Activated naive CD4-positive, alpha-beta T cell treated with anti-CD3 and anti-CD28 coated beads, Interleukin-2, amount 50 U/mL, for 24 hours (primary cell): ENCODE results near the gene RAB8A.

Source experiments
- H3K27ac Mint-ChIP-seq: one replicate; pipeline ENCODE4 v1.8.0; 2021; ENCODE audit warnings: mild to moderate bottlenecking, mixed read lengths
- H3K27me3 Mint-ChIP-seq: one replicate; pipeline ENCODE4 v1.8.0; 2021; ENCODE audit warnings: mixed read lengths
- H3K36me3 Mint-ChIP-seq: one replicate; pipeline ENCODE4 v1.8.0; 2021; ENCODE audit warnings: mixed read lengths
- H3K4me1 Mint-ChIP-seq: one replicate; pipeline ENCODE4 v1.8.0; 2021; ENCODE audit warnings: mixed read lengths
- H3K4me3 Mint-ChIP-seq: one replicate; pipeline ENCODE4 v1.8.0; 2021; ENCODE audit warnings: mild to moderate bottlenecking, mixed read lengths
- H3K9me3 Mint-ChIP-seq: one replicate; pipeline ENCODE4 v1.8.0; 2021; ENCODE audit warnings: mixed read lengths

The RAB8A gene

DNA sequence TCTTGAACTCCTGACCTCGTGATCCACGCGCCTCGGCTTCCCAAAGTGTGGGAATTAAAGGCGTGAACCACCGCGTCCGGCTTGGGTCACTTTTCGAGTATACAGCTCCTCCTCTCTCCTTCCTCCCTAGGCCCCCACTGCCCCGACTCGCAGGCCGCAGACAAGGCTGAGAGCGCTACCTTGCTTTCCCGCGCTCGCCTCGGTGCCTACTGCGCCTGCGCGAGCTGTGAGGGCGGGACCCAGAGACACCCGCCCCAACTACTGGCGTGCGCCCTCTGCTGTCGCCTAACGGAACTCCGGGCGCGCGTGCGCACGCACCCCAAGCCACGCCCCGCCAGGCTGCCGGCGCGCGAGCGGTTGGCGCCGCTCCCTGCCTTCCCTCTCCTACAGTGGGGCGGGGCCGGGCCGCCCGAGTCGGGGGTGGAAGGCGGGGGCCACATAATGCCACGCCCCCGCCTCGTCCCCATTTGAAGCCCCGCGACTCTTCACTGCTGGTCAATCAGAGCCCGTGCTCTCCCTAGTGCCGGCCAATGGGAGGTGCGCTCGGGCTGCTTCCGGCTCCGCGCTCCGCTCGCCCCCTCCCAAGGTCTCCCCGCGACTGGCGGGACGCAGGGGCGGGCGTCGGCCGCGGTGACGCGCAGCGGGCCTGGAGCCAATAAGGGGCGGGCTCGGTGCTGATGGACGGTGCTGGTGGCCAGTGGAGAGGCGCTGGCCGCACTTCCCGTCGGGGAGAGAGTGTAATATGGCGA is at the start of gene RAB8A:
RAB8A (plus strand) TSS at position 730 of the 749 bp plus-strand sequence; CDS start at position 743, 13 bp downstream.
- H3K36me3 Mint-ChIP-seq, result peaks cover 2% of the 10 kb centered on the region
- H3K4me3 Mint-ChIP-seq, result peak within 1 kb of the TSS; percentile 94
- peaks cover 30% of the 10 kb centered on the region for H3K4me1 Mint-ChIP-seq
- H3K27ac Mint-ChIP-seq, result peak within 1 kb of the TSS; percentile 96
- H3K9me3 Mint-ChIP-seq, result no peaks in the 10 kb centered on the region
- no peaks in the 10 kb centered on the region for H3K27me3 Mint-ChIP-seq

DNA sequence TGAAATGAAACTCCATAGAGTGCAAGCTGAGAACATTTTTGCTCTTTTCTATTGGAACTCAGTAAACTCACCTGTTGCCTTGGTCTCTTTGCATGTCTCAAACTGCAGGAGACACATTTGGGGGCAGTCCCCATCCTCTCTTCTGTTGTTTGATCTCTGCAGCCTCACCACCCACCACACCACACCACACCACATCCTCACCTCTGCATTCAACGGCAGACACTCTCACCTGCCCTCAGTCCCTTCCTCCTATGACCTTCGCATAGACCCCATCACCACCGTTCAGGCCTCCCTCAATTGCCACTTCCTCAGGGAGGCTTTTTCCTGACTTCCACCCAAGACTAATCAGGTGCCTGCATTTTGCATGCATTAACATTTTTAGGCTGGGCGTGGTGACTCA is 49.7 kb upstream of the RAB8A start:
- H3K27ac Mint-ChIP-seq, result peak overlapping the region; percentile 70
- no peaks in the 10 kb centered on the region for H3K9me3 Mint-ChIP-seq
- H3K4me3 Mint-ChIP-seq, result no peak overlapping the region

DNA sequence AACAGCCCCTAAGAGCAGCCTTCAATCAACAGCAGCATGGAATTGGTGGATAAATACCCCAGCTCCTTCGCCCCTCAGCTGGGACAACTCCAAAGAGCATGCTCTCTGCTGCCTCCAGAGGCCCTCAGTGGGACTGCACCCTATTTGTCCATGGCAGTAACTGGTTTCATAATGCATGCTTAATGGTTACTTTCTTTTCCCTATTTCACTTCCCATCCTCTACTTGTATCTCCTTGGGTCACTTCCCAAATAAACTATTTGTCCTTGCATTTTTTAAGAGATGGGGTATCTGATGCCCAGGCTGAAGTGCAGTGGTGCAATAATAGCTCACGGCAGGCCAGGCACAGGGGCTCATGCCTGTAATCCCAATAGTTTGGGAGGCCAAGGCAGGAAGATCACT is 48.9 kb upstream of the RAB8A start:
- no peak overlapping the region for H3K4me3 Mint-ChIP-seq
- H3K27me3 Mint-ChIP-seq, result no peaks in the 10 kb centered on the region

More for the DNA sequence above, 49.7 kb upstream of the RAB8A start:
- Mint-ChIP-seq H3K36me3 (no peaks in the 10 kb centered on the region), H3K27me3 (no peaks in the 10 kb centered on the region), H3K4me1 (peaks cover 21% of the 10 kb centered on the region)

DNA sequence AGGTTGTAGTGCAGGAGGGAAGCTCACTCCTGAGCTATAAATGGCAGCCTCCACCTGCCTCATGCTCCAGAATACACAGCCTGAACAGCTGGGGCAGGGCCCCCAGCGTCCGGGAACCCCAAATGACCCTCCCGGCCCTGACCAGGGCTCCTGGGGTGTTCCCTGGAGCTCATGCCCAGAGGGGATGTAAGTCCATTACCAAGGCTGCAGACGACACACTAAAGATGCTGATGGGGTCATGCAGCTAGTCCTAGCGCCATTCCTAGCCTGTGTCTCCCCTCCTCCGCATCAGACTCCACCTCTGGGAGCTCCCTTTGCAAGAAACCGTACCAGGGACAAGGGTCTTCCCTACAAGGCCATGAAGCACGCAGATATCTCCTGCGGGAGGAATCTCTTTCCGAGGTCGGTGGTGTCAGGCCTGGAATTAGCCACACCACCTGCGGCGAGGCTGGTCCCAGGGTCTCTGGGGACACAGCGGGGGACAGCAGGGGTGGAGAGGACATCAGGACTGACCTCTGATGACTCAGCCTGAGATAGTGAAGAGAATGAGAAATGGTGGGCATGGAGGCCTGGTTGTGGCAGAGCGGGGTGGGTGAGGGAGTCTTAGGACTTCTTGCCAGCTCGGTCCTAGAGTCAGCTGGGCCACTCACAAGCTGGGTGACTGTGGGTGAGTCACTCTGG is 47.3 kb upstream of the RAB8A start:
- no peak overlapping the region for H3K4me3 Mint-ChIP-seq
- peaks cover 21% of the 10 kb centered on the region for H3K4me1 Mint-ChIP-seq
- no peaks in the 10 kb centered on the region for H3K27me3 Mint-ChIP-seq
- H3K36me3 Mint-ChIP-seq, result no peaks in the 10 kb centered on the region
- H3K9me3 Mint-ChIP-seq, result no peaks in the 10 kb centered on the region
- no peak overlapping the region for H3K27ac Mint-ChIP-seq

More for the DNA sequence above, 48.9 kb upstream of the RAB8A start:
- Mint-ChIP-seq H3K4me1 (peaks cover 21% of the 10 kb centered on the region), H3K36me3 (no peaks in the 10 kb centered on the region), H3K9me3 (no peaks in the 10 kb centered on the region), H3K27ac (no peak overlapping the region)

DNA sequence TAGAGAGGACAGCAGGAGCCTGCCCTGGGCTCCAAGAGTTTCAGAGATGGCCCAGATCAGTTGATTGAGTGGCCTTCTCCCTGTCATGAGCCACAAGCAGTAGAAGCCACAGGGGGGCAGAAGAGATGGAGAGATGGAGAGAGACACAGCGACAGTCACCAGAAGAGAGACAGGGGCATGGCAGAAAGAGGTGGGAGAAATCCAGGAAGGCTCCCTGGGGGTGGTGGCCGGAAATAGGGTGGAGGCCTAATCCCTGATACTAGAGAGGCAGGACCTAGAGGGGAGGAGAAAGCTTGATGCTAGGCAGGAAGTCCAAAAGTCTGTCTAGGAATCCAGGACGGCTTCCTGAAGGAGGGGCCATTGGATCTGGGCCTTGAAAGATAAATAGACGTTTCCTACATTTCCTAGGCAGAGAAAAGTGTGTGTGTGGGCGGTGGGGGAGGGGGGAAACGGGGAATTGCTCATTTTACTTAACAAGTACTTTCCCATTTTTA is 45.0 kb upstream of the RAB8A start:
- Mint-ChIP-seq H3K27me3 (no peaks in the 10 kb centered on the region), H3K9me3 (no peaks in the 10 kb centered on the region), H3K4me1 (peaks cover 28% of the 10 kb centered on the region), H3K4me3 (no peak overlapping the region), H3K36me3 (no peaks in the 10 kb centered on the region), H3K27ac (peak overlapping the region; percentile 53)

DNA sequence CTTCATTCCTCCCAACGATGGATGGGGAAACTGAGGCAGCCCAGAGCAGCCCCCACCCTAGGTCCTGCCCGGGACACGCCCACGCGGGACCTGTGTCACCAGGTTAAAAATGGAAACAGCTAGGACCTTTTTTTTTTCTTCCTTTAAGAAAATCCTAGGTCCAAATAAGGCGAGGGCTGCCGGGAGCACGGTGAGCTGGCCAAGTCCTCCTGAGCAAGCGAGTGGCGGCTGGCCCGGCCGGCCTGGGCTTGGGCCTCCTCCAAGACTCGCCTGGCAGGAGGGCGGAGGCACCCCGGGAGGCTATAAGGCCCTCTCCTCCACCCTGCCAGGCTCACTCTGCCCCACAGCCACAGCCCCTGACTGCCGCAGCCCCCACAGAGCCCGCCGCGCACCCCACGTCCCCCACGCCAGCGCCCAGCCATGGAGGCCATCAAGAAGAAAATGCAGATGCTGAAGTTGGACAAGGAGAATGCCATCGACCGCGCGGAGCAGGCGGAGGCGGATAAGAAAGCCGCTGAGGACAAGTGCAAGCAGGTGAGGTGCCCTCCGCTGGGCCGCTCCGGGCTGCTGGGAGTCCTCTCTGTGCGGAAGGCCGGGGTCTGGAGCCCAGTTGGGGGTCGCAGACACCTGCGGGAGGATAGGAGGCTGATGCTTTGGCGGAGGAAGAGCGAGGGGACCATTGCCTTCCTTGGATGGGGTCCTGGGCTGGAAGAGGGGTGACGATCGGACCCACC is 44.3 kb upstream of the RAB8A start:
- no peaks in the 10 kb centered on the region for H3K9me3 Mint-ChIP-seq
- H3K4me3 Mint-ChIP-seq, result no peak overlapping the region
- no peaks in the 10 kb centered on the region for H3K27me3 Mint-ChIP-seq
- no peaks in the 10 kb centered on the region for H3K36me3 Mint-ChIP-seq
- H3K27ac Mint-ChIP-seq, result no peak overlapping the region
- peaks cover 27% of the 10 kb centered on the region for H3K4me1 Mint-ChIP-seq

DNA sequence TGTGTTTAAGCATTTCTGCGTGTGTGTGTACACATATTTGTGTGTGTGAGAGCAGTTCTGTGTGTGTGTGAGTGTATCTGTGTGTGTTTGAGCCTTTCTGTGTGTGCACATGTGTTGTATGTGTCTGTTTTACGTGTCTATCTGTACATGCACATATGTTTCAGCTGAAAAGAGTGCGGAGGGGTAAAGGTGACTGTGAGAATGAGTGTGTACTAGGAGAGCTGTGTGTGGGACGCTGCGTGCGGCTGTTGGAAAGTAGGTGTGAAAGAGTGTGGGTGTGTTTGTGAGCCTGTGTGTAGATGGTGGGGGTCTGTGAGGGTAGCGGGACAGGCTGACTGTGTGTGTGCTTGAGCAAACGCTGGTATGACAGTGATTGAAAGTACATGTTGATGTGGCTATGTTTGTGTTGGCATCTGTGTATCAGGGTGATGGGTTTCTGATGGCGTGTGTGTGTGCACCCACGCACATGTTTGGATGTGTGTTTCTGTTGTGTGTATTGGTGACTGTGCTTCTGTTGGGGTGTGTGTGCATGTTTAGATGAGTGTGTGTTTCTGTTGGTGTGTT is 42.9 kb upstream of the RAB8A start:
- Mint-ChIP-seq H3K4me1 (peaks cover 28% of the 10 kb centered on the region), H3K36me3 (no peaks in the 10 kb centered on the region), H3K27me3 (no peaks in the 10 kb centered on the region), H3K9me3 (no peaks in the 10 kb centered on the region), H3K27ac (no peak overlapping the region), H3K4me3 (no peak overlapping the region)

DNA sequence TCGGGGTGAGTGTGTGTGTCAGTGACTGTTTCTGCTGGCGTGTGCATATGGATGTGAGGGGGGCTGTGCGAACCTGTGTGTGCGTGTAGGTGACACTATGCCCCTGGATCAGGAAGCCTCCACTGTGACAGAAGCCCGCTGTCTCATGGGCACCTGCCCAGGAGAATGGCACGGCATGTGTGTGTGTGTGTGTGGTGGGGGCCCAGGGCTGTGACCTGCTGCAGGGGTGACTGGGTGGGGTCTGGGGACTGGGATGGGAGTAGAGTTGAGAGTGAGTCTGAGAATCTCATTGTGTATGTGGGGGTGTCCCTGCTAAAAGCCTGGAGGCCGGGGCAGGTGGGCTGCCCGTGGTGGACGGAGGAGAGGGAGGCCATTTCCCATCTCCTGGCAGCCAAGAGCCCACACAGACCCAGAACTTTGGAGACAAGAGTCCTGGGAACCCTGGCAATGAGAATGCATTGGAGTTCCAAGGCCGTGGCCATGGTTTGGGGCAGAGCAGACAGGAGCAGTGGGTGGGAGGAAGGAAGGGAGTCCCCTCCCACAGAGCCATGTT is 41.8 kb upstream of the RAB8A start:
- Mint-ChIP-seq H3K4me3 (peak overlapping the region; percentile 49), H3K4me1 (peaks cover 40% of the 10 kb centered on the region), H3K36me3 (no peaks in the 10 kb centered on the region), H3K27me3 (no peaks in the 10 kb centered on the region), H3K9me3 (no peaks in the 10 kb centered on the region), H3K27ac (no peak overlapping the region)

DNA sequence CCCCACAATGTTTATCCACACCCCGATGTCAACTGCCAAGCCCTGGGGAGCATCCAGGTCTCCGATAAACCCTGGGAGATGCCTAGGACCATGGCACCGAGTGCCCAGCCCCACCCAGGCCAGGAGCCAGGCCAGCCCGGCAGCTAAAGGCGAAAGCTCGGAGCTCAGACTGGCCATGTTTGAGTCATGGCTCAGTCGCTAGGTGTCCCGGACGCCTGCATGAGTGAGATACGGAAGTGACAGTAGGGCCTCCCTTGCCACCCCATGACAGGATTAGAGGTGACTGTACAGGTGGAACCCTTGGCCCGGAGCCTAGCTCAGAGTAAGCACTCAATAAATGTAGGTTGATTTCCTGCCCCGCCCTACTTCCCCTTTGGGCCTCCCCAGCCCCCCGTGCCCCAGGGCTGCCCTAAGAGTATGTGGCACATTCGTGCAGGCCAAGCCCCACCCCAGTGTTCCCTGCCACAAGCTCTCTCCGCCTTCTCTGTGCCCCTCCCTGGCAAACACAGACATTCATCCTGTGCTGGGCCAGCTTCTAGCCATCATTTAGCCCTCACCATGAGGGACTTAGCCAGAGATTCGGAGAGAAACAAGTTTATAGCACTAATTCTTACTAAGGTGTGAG is 41.2 kb upstream of the RAB8A start:
- Mint-ChIP-seq H3K4me1 (peaks cover 45% of the 10 kb centered on the region), H3K36me3 (no peaks in the 10 kb centered on the region), H3K27ac (no peak overlapping the region), H3K9me3 (no peaks in the 10 kb centered on the region), H3K4me3 (peak overlapping the region; percentile 49), H3K27me3 (no peaks in the 10 kb centered on the region)

DNA sequence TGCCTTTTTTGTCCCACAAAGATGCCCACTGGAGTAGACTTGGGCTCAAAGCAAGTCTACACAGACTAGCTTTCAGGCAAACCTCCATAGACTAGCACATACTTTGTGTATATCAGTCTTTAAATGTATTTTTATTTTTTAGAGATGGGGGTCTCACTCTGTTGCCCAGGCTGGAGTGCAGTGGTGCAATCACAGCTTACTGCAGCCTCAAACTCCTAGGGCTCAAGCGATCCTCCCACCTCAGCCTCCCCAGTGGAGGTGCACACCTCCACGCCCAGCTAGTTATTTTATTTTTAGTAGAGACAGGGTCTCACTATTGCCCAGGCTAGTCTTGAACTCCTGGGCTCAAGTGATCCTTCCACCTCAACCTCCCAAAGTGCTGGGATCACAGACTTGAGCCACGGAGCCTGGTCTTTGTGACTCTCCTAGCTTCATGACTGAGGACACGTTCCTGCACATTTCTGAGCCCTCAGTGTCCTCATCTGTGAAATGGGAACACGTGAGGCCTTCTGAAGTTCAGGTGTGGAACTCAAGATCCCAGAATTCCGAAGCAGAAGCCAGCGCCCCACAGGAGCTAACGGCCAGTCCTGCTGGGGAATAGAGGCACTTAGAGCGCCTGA is 40.5 kb upstream of the RAB8A start:
- no peaks in the 10 kb centered on the region for H3K36me3 Mint-ChIP-seq
- H3K27ac Mint-ChIP-seq, result no peak overlapping the region
- H3K4me1 Mint-ChIP-seq, result peaks cover 48% of the 10 kb centered on the region
- no peaks in the 10 kb centered on the region for H3K9me3 Mint-ChIP-seq
- H3K27me3 Mint-ChIP-seq, result no peaks in the 10 kb centered on the region
- no peak overlapping the region for H3K4me3 Mint-ChIP-seq

DNA sequence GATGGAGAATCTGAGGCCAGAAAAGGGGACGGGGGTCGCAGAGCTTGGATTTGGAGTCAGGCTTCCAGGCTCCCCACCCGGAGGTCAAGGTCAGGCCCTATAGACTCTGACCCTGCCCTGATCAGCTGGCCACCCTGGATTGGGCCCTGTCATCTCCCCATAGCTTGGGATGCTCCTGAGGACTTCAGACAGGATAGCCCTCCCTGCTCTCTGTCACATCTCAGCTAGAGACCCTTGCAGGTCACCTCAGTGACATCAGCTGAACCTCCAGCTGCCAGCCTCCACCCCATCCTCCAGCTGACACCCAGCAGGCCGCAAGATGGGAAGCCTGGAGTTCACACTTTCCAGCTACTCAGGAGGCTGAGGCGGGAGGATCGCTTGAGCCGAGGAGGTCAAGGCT is 38.2 kb upstream of the RAB8A start:
- Mint-ChIP-seq H3K4me3 (no peak overlapping the region), H3K36me3 (no peaks in the 10 kb centered on the region), H3K9me3 (no peaks in the 10 kb centered on the region), H3K27me3 (no peaks in the 10 kb centered on the region), H3K27ac (peak overlapping the region; percentile 78), H3K4me1 (peaks cover 51% of the 10 kb centered on the region)

DNA sequence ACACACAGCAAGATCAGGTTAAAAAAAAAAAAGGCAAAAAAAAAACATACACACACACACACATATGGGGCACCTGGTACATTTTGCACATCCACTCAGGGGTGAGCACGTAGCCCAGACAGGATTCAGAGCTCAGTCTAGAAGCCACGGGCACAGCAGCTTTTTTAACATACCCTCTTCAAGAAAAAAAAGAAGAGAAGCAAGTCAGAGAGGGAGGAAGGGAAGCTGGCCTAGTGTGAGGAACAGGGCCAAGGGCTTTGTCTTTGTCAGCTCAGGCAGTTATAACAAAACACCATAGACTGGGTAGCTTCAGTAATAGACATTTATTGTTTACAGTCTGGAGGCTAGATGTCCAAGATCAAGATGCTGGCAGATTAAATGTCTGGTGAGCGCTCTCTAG is 37.7 kb upstream of the RAB8A start:
- peak overlapping the region; percentile 78 for H3K27ac Mint-ChIP-seq
- H3K4me1 Mint-ChIP-seq, result peaks cover 56% of the 10 kb centered on the region
- H3K9me3 Mint-ChIP-seq, result no peaks in the 10 kb centered on the region
- peak overlapping the region; percentile 61 for H3K4me3 Mint-ChIP-seq
- no peaks in the 10 kb centered on the region for H3K36me3 Mint-ChIP-seq
- H3K27me3 Mint-ChIP-seq, result no peaks in the 10 kb centered on the region

DNA sequence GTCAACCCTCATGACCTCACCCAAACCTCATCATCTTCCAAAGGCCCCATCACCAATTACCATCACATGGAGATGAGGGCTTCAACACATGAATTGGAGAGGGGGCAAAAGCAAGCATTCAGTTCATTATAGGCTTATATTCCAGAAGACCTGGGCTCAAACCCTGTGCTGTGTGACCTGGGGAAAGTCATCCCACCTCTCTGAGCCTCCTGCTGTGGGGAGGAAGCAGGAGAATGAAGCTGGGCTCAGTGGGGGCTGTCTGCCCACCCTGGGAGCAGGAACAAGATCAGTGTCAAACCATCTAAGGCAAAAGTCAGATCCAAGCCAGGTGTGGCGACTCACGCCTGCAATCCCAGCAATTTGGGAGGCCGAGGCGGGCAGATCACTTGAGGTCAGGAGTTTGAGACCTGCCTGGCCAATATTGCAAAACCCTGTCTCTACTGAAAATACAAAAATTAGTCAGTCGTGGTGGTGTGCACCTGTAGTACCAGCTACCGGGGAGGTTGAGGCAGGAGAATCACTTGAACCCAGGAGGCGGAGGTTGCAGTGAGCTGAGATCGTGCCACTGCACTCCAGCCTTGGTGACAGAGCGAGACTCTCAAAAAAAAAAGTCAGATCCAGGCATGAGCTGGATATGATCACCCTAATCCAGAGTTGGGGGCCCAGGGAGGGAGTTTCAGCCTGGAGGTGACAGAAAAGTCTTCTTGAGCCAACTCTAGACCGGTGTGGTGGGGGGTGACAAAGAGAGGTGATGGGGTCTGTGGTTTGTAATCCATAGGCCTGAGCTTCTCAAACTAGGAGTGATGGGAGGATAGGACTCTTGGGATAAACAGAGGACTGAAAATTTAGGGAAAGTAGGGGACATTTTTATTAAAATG is 37.0 kb upstream of the RAB8A start:
- Mint-ChIP-seq H3K27me3 (no peaks in the 10 kb centered on the region), H3K36me3 (no peaks in the 10 kb centered on the region), H3K27ac (peak overlapping the region; percentile 78), H3K9me3 (no peaks in the 10 kb centered on the region), H3K4me1 (peaks cover 62% of the 10 kb centered on the region), H3K4me3 (peak overlapping the region; percentile 85)
